NB4 (cell line): ENCODE measurements around the gene GBP7.
"Not testable (repeated sequence)": the region's sequence is repeated elsewhere in the genome, so short reads cannot be mapped to it uniquely, and the experiment has no call there.

Experiments
- DNase-seq: peaks from one replicate; pipeline ENCODE4 v3.0.0; 2010; ENCODE audit warnings: low read depth
- H3K4me3 ChIP-seq: one replicate; pipeline ENCODE4 v1.5.1; 2011; ENCODE audit warnings: mild to moderate bottlenecking, low read depth, low read length, moderate library complexity
- MYC ChIP-seq: IDR thresholded peaks from 2 replicates; pipeline ENCODE4 v1.6.1; 2011; ENCODE audit warnings: low read depth, low read length
- POLR2A ChIP-seq: IDR thresholded peaks from 2 replicates; pipeline ENCODE4 v1.6.1; 2011; ENCODE audit warnings: mild to moderate bottlenecking; ENCODE audit not compliant: insufficient read length; ENCODE audit errors: extremely low read depth
- TF ChIP-seq, protein P1 (sequence below): IDR thresholded peaks from one replicate; pipeline ENCODE4 v1.5.1; 2012; ENCODE audit warnings: low read depth, low read length
- TF ChIP-seq, protein P2 (sequence below): IDR thresholded peaks from 2 replicates; pipeline ENCODE4 v1.6.1; 2011; ENCODE audit warnings: low read depth, low read length

The GBP7 gene, protein sequence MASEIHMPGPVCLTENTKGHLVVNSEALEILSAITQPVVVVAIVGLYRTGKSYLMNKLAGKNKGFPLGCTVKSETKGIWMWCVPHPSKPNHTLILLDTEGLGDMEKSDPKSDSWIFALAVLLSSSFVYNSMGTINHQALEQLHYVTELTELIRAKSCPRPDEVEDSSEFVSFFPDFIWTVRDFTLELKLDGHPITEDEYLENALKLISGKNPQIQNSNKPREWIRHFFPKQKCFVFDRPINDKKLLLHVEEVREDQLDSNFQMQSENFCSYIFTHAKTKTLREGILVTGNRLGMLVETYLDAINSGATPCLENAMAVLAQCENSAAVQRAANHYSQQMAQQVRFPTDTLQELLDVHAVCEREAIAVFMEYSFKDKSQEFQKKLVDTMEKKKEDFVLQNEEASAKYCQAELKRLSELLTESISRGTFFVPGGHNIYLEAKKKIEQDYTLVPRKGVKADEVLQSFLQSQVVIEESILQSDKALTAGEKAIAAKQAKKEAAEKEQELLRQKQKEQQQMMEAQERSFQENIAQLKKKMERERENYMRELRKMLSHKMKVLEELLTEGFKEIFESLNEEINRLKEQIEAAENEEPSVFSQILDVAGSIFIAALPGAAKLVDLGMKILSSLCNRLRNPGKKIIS

DNA sequence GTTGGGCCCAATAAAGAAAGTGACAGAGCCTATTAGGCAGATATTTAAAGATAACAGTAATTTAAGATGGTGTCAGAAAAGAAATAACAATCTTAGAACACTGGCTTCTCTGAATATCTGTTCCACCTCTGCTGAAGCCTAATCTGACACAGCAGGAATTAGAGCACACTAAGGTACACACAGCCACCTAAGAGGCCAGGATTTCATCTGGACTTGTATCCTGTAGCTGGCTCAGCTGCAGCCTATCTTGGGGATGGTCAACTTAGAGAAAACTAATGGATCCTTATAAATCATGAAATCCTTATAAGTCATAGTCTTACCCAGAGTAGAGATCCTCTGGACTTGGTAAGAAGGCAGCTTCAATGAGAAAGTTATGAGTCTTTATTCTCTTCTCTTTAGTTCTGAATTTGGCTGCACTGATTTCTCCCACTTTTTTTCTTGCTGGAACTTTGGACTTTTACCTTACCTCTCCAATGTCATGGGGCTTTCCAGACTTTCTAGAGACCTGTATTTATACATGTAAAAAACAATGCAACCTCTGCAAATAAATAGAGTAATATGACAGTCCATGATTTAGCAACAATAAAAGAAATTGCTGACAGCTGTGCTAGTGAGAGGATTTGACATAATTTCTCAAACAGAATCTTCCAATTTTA lies at the start of gene GBP7:
Gene GBP7 (minus strand): TSS at position 403 of the 656 bp plus-strand sequence. CDS start 4,068 bp downstream, outside the sequence.
- DNase-seq: no peak
- TF ChIP-seq POLR2A: no peak
- TF ChIP-seq, protein P1, sequence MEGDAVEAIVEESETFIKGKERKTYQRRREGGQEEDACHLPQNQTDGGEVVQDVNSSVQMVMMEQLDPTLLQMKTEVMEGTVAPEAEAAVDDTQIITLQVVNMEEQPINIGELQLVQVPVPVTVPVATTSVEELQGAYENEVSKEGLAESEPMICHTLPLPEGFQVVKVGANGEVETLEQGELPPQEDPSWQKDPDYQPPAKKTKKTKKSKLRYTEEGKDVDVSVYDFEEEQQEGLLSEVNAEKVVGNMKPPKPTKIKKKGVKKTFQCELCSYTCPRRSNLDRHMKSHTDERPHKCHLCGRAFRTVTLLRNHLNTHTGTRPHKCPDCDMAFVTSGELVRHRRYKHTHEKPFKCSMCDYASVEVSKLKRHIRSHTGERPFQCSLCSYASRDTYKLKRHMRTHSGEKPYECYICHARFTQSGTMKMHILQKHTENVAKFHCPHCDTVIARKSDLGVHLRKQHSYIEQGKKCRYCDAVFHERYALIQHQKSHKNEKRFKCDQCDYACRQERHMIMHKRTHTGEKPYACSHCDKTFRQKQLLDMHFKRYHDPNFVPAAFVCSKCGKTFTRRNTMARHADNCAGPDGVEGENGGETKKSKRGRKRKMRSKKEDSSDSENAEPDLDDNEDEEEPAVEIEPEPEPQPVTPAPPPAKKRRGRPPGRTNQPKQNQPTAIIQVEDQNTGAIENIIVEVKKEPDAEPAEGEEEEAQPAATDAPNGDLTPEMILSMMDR: no peak
- TF ChIP-seq, protein P2, sequence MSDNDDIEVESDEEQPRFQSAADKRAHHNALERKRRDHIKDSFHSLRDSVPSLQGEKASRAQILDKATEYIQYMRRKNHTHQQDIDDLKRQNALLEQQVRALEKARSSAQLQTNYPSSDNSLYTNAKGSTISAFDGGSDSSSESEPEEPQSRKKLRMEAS: no peak
- no peak for TF ChIP-seq MYC

DNA sequence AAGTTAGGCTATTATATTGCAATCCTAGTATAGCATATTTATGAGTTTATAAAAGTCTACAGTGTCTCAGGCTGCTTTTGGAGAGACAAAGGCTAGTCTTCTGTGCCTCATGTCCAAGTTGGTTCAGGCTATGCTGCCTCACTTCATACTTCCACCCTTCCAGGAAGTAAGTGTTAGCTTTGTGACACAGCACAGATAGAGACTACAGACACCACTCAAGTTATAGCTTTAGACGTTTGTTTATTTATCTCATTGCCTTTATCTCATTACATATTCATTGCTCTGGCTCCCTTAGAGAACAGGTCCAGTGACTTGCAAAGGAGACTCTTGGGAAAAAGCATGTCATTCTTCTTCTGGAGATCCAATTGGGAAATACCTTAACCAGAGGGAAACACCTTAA lies 45.5 kb upstream of the GBP7 start:
- TF ChIP-seq, protein P1: no peak
- TF ChIP-seq, protein P2: no peak
- TF ChIP-seq POLR2A (no peak), MYC (no peak)
- no peak for DNase-seq
- H3K4me3 ChIP-seq: no peak overlapping the region

More for the DNA sequence above, at the start of gene GBP7:
- no peak within 1 kb of the TSS for H3K4me3 ChIP-seq

DNA sequence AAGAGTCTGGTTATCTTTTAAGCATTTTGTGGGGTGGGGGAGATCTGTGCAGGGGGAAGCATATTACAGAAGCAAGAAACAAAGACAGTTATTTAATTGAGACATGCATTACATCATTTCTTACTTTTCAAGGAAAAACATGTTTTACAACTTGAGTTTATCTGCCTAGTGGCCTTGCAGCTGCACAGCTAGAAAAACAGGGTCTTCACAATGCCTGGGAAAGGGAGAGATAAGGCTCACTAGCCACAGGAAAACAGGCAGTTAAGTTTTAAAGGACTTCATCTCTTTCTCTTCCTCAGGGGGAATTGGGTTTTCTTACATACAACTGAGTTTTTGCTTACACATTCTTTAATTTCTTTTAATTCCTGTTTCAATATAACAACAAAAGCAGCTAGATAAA lies 44.0 kb upstream of the GBP7 start:
- not testable (repeated sequence) for H3K4me3 ChIP-seq, DNase-seq

DNA sequence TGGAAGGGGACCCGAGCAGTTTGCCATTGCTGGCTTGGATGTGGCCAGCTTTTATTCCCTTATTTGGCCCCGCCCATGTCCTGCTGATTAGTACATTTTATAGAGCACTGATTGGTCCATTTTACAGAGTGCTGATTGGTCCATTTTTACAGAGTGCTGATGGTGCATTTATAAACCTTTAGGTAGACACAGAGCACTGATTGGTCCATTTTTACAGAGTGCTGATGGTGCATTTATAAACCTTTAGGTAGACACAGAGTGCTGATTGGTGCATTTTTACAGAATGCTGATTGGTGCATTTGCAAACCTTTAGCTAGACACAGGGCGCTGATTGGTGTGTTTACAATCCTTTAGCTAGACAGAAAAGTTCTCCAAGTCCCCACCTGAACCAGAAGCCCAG lies 43.1 kb upstream of the GBP7 start:
- H3K4me3 ChIP-seq, DNase-seq: not testable (repeated sequence)

DNA sequence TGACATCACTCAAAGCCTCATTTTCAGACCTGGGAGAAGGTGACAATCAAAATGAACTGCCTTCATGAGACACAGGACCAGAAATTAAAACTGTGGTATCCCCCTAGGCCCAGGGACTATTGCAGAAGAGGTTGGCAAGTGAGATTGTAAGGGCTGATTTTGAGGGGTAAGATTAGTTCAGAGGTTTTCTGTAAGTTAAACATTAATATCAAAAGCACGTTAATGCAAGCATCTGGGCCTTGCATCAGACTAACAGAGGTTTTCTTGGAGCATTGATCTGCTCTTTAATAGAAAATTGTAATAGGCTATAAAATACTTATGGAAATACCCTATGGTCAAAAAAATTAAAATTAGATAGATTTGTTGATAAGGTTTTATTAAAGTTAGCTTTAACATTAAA lies 37.5 kb upstream of the GBP7 start:
- TF ChIP-seq, protein P1: no peak
- TF ChIP-seq MYC (no peak), POLR2A (no peak)
- TF ChIP-seq, protein P2: no peak
- no peak overlapping the region for H3K4me3 ChIP-seq
- DNase-seq: no peak

DNA sequence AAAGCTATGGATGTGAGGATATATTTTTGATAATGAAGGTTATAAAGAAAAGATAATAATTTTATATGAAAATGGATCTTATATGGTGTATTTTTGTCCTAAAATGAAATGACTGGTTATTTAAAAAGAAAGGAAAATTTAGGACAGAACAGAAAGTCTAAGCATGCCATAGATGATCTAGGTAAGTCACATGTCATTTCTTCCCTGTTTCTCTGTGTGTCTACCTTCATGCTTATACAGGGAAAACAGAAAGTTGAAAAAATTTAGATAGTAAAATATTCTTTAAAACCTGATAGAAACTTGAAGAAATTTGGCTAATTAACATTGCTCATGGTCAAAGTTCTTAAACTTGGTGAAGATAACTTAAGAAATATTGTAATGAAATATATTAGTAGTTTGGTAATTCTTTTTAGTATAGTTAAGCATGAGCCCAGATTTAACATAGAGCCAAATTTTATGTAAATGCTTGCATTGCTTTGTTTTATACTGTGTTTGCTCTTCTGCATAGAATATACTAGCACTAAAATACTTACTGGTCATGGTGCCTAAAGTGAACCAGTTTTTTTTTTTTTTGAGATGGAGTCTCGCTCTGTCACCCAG lies 35.3 kb upstream of the GBP7 start:
- TF ChIP-seq MYC (no peak), POLR2A (no peak)
- TF ChIP-seq, protein P2: no peak
- TF ChIP-seq, protein P1: no peak
- DNase-seq: no peak
- H3K4me3 ChIP-seq: no peak overlapping the region
